GM12864 (cell line): ENCODE results near the gene TRABD2B.

ENCODE experiments used
- DNase-seq: peaks from one replicate; pipeline ENCODE4 v3.0.0-alpha.2; 2011; ENCODE audit warnings: low read depth
- H3K4me3 ChIP-seq: 2 replicates; pipeline ENCODE4 v1.5.1; 2011; ENCODE audit warnings: mild to moderate bottlenecking, low read depth, low read length, control low read depth
- TF ChIP-seq, protein P1 (sequence below): IDR thresholded peaks from 2 replicates; pipeline ENCODE4 v1.5.1; 2011; ENCODE audit warnings: low read depth, mild to moderate bottlenecking, moderate library complexity, low read length, control low read depth, inconsistent platforms; ENCODE audit errors: missing control alignments

Gene TRABD2B

DNA sequence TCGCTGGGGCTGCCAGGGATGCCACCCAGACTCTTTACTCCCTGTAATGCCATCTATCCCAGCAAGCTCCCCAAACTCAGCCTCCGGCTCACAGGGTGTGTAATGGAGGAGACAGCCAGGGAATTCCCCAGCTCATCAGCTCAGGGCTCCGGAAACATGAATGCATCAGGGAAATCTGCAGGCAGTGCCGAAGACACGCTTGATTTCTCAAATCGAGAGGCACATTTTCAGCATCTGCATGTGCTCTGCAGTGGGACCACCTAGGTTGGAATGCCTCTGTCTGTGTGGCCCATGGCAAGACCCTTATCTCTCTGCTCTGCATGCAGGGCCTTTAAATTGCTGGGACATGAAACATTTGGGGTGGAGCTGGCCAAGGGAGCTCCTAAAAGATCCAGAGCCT lies 170.1 kb downstream of the TRABD2B start:
- TF ChIP-seq, protein P1, sequence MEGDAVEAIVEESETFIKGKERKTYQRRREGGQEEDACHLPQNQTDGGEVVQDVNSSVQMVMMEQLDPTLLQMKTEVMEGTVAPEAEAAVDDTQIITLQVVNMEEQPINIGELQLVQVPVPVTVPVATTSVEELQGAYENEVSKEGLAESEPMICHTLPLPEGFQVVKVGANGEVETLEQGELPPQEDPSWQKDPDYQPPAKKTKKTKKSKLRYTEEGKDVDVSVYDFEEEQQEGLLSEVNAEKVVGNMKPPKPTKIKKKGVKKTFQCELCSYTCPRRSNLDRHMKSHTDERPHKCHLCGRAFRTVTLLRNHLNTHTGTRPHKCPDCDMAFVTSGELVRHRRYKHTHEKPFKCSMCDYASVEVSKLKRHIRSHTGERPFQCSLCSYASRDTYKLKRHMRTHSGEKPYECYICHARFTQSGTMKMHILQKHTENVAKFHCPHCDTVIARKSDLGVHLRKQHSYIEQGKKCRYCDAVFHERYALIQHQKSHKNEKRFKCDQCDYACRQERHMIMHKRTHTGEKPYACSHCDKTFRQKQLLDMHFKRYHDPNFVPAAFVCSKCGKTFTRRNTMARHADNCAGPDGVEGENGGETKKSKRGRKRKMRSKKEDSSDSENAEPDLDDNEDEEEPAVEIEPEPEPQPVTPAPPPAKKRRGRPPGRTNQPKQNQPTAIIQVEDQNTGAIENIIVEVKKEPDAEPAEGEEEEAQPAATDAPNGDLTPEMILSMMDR, result no peak
- H3K4me3 ChIP-seq, result no peak overlapping the region
- no peak for DNase-seq

- no peak for DNase-seq
- H3K4me3 ChIP-seq, result no peak overlapping the region
Measured at GRCh38 chr1:47824716-47825115, 172.5 kb downstream of the TRABD2B start.

GRCh38 chr1:47824297-47824696 lies 172.9 kb downstream of the TRABD2B start:
- TF ChIP-seq, protein P1, result no peak
- DNase-seq, result no peak

More at GRCh38 chr1:47824716-47825115, 172.5 kb downstream of the TRABD2B start:
- TF ChIP-seq, protein P1, result no peak

GRCh38 chr1:47823040-47823808 lies 174.0 kb downstream of the TRABD2B start:
- H3K4me3 ChIP-seq, result no peak overlapping the region
- TF ChIP-seq, protein P1, result no peak
- no peak for DNase-seq

More at GRCh38 chr1:47824297-47824696, 172.9 kb downstream of the TRABD2B start:
- no peak overlapping the region for H3K4me3 ChIP-seq

GRCh38 chr1:47821760-47822159 lies 175.4 kb downstream of the TRABD2B start:
- no peak overlapping the region for H3K4me3 ChIP-seq
- no peak for DNase-seq
- TF ChIP-seq, protein P1, result no peak

DNA sequence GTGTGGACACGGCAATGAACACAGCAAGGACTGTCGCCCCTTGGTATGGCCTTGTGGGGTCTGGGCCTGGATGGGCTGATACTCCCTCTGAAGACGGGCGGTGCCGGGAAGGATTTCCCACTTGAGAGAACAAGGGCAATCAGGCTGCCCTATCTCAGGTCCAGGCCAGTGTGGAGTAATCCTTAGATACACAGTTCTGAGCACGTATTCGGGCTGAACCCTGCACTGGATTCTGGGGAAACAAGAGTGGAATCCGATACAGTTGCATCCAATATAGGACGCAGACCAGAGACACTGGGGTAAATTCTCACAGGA lies 177.7 kb downstream of the TRABD2B start:
- H3K4me3 ChIP-seq, result no peak overlapping the region
- no peak for DNase-seq
- TF ChIP-seq, protein P1, result no peak
